WTC11 (cell line): ENCODE measurements around the gene MPPE1. TPM values are rescaled to one million over a fixed set of nuclear protein-coding genes. Genes with fewer than 3 reads are reported as not detected.

ENCODE experiments used
- ATAC-seq: fragments of 200-7000 bp; cut with Tn5 transposase; 2 replicates; pipeline ENCODE4 v1.10.0; 2021; ENCODE audit warnings: mild to moderate bottlenecking, moderate library complexity
- CTCF ChIA-PET: fragments of 300-600 bp; sonication (Branson Sonifier 250); formaldehyde crosslinking; loops from one replicate; lab custom pipeline; 2021; ENCODE audit warnings: antibody characterized with exemption; lab: Charles Lee
- POLR2A ChIA-PET: fragments of 350-600 bp; sonication (Branson Sonifier 250); formaldehyde crosslinking; loops from one replicate; lab custom pipeline; 2021; ENCODE audit warnings: antibody characterized with exemption; lab: Charles Lee
- DNase-seq: peaks from one replicate; pipeline ENCODE4 v3.0.0; 2021; ENCODE audit warnings: low spot score
- H3K27ac Mint-ChIP-seq: 2 replicates; pipeline ENCODE4 v1.8.0; 2021; ENCODE audit warnings: mixed read lengths
- H3K27me3 Mint-ChIP-seq: 2 replicates; pipeline ENCODE4 v1.8.0; 2021; ENCODE audit warnings: low read depth, mild to moderate bottlenecking, moderate library complexity, mixed read lengths
- H3K36me3 Mint-ChIP-seq: 2 replicates; pipeline ENCODE4 v1.8.0; 2021; ENCODE audit warnings: mixed read lengths
- H3K4me1 Mint-ChIP-seq: 2 replicates; pipeline ENCODE4 v1.8.0; 2022; ENCODE audit warnings: mixed read lengths
- H3K4me3 Mint-ChIP-seq: 2 replicates; pipeline ENCODE4 v1.8.0; 2021; ENCODE audit warnings: mild to moderate bottlenecking, moderate library complexity, mixed read lengths
- H3K9me3 Mint-ChIP-seq: 2 replicates; pipeline ENCODE4 v1.8.0; 2021; ENCODE audit warnings: mixed read lengths
- ATF1 ChIP-seq: sonication (generic); formaldehyde crosslinking; IDR thresholded peaks from 2 replicates; pipeline ENCODE4 v1.8.1; 2023; ENCODE audit warnings: mild to moderate bottlenecking, moderate library complexity, missing genetic modification reagents
- ATF2 ChIP-seq: sonication (generic); formaldehyde crosslinking; IDR thresholded peaks from 2 replicates; pipeline ENCODE4 v1.8.1; 2022; ENCODE audit warnings: low read depth, missing genetic modification reagents, borderline replicate concordance
- CREM ChIP-seq: sonication (generic); formaldehyde crosslinking; IDR thresholded peaks from 2 replicates; pipeline ENCODE4 v1.8.1; 2022; ENCODE audit warnings: mild to moderate bottlenecking, missing genetic modification reagents, moderate library complexity
- ELF4 ChIP-seq: sonication (generic); formaldehyde crosslinking; IDR thresholded peaks from 2 replicates; pipeline ENCODE4 v1.8.1; 2022; ENCODE audit warnings: low read depth, mild to moderate bottlenecking, moderate library complexity, missing genetic modification reagents
- ETV6 ChIP-seq: sonication (generic); formaldehyde crosslinking; IDR thresholded peaks from 2 replicates; pipeline ENCODE4 v1.8.1; 2022; ENCODE audit warnings: mild to moderate bottlenecking, missing genetic modification reagents
- FOXK1 ChIP-seq: sonication (generic); formaldehyde crosslinking; IDR thresholded peaks from 2 replicates; pipeline ENCODE4 v1.8.0; 2022; ENCODE audit warnings: mild to moderate bottlenecking, moderate library complexity, missing genetic modification reagents
- GRHL2 ChIP-seq: fragments of 250-450 bp; sonication (Bioruptor Pico); IDR thresholded peaks from 2 replicates; pipeline ENCODE4 v1.8.0; 2022; ENCODE audit warnings: mild to moderate bottlenecking, moderate library complexity; ENCODE audit not compliant: insufficient replicate concordance, severe bottlenecking
- IRF1 ChIP-seq: sonication (generic); formaldehyde crosslinking; IDR thresholded peaks from 2 replicates; pipeline ENCODE4 v1.8.0; 2023; ENCODE audit warnings: missing genetic modification reagents
- IRF2 ChIP-seq: sonication (generic); formaldehyde crosslinking; IDR thresholded peaks from 2 replicates; pipeline ENCODE4 v1.8.0; 2022; ENCODE audit warnings: low read depth, missing genetic modification reagents, borderline replicate concordance
- MXD4 ChIP-seq: fragments of 250-450 bp; sonication (Bioruptor Pico); IDR thresholded peaks from 2 replicates; pipeline ENCODE4 v1.8.0; 2021; ENCODE audit warnings: mild to moderate bottlenecking, moderate library complexity, borderline replicate concordance
- NFYB ChIP-seq: sonication (generic); formaldehyde crosslinking; conservative IDR thresholded peaks from 2 replicates; pipeline ENCODE4 v1.8.0; 2022; ENCODE audit warnings: low read depth, missing genetic modification reagents
- PREB ChIP-seq: sonication (generic); formaldehyde crosslinking; IDR thresholded peaks from 2 replicates; pipeline ENCODE4 v1.8.1; 2022; ENCODE audit warnings: mild to moderate bottlenecking, missing genetic modification reagents, moderate library complexity, borderline replicate concordance
- SP1 ChIP-seq: sonication (generic); formaldehyde crosslinking; conservative IDR thresholded peaks from 2 replicates; pipeline ENCODE4 v1.8.1; 2022; ENCODE audit warnings: missing genetic modification reagents
- ZMAT4 ChIP-seq: fragments of 250-450 bp; sonication (Bioruptor Pico); IDR thresholded peaks from 2 replicates; pipeline ENCODE4 v1.9.0; 2021; ENCODE audit warnings: mild to moderate bottlenecking
- ZNF121 ChIP-seq: sonication (generic); formaldehyde crosslinking; IDR thresholded peaks from 2 replicates; pipeline ENCODE4 v1.8.0; 2023; ENCODE audit warnings: missing genetic modification reagents
- ZNF232 ChIP-seq: sonication (generic); formaldehyde crosslinking; IDR thresholded peaks from 2 replicates; pipeline ENCODE4 v1.8.0; 2022; ENCODE audit warnings: mild to moderate bottlenecking, missing genetic modification reagents
- ZNF317 ChIP-seq: sonication (generic); formaldehyde crosslinking; IDR thresholded peaks from 2 replicates; pipeline ENCODE4 v1.8.1; 2023; ENCODE audit warnings: low read depth, mild to moderate bottlenecking, moderate library complexity, missing genetic modification reagents, borderline replicate concordance
- ZNF425 ChIP-seq: fragments of 250-450 bp; sonication (Bioruptor Pico); conservative IDR thresholded peaks from 2 replicates; pipeline ENCODE4 v1.9.0; 2021; ENCODE audit warnings: mild to moderate bottlenecking
- total RNA-seq: library from RNA; stranded (reverse); gene quantifications from 3 replicates; pipeline ENCODE4 v1.2.3, GENCODE V29; 2021
- TF ChIP-seq, protein P1 (sequence below): fragments of 250-450 bp; sonication (Bioruptor Pico); IDR thresholded peaks from 2 replicates; pipeline ENCODE4 v1.9.0; 2021; ENCODE audit warnings: mild to moderate bottlenecking
- TF ChIP-seq, protein P2 (sequence below): sonication (generic); formaldehyde crosslinking; IDR thresholded peaks from 2 replicates; pipeline ENCODE4 v1.8.0; 2022; ENCODE audit warnings: mild to moderate bottlenecking, missing genetic modification reagents

MPPE1 gene
- total RNA-seq, 1 experiment from 2014 or later: 29.1 TPM

DNA sequence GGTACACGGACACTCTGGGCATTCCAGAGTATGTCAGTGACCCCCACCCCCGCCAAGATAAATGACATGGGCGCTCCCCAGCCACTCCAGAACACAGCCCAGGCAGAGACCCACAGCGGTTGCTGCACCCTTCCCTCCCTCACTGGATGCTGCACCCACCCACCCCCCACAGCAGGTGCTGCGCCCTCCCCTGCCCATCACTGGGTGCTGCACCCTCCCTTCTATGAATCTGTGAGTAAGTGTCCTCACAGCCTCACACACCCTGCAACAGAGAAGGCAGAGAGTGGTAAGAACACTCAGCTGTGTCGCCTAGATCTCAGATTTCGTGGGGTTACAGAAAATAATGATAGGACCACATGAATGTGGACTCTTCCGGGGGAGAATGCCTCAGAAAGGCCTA is 33.4 kb downstream of the MPPE1 start:
- CTCF ChIA-PET: no interaction called here
- no peak for ATAC-seq
- H3K4me1 Mint-ChIP-seq: peaks cover 15% of the 10 kb centered on the region
- no peak overlapping the region for H3K27ac Mint-ChIP-seq
- TF ChIP-seq PREB (CRISPR knock-in tag) (no peak), ELF4 (CRISPR knock-in tag) (no peak), ZNF232 (CRISPR knock-in tag) (no peak), ATF2 (CRISPR knock-in tag) (no peak), CREM (CRISPR knock-in tag) (no peak), IRF2 (CRISPR knock-in tag) (no peak), FOXK1 (CRISPR knock-in tag) (no peak), MXD4 (CRISPR knock-in tag) (no peak)
- TF ChIP-seq, protein P1, sequence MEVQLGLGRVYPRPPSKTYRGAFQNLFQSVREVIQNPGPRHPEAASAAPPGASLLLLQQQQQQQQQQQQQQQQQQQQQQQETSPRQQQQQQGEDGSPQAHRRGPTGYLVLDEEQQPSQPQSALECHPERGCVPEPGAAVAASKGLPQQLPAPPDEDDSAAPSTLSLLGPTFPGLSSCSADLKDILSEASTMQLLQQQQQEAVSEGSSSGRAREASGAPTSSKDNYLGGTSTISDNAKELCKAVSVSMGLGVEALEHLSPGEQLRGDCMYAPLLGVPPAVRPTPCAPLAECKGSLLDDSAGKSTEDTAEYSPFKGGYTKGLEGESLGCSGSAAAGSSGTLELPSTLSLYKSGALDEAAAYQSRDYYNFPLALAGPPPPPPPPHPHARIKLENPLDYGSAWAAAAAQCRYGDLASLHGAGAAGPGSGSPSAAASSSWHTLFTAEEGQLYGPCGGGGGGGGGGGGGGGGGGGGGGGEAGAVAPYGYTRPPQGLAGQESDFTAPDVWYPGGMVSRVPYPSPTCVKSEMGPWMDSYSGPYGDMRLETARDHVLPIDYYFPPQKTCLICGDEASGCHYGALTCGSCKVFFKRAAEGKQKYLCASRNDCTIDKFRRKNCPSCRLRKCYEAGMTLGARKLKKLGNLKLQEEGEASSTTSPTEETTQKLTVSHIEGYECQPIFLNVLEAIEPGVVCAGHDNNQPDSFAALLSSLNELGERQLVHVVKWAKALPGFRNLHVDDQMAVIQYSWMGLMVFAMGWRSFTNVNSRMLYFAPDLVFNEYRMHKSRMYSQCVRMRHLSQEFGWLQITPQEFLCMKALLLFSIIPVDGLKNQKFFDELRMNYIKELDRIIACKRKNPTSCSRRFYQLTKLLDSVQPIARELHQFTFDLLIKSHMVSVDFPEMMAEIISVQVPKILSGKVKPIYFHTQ: no peak
- TF ChIP-seq, all 79 proteins: peak for 0
- Mint-ChIP-seq H3K4me3 (no peak overlapping the region), H3K9me3 (peaks cover 15% of the 10 kb centered on the region), H3K27me3 (no peaks in the 10 kb centered on the region), H3K36me3 (peaks cover 38% of the 10 kb centered on the region)
- DNase-seq: no peak
- POLR2A ChIA-PET: no interaction called here

DNA sequence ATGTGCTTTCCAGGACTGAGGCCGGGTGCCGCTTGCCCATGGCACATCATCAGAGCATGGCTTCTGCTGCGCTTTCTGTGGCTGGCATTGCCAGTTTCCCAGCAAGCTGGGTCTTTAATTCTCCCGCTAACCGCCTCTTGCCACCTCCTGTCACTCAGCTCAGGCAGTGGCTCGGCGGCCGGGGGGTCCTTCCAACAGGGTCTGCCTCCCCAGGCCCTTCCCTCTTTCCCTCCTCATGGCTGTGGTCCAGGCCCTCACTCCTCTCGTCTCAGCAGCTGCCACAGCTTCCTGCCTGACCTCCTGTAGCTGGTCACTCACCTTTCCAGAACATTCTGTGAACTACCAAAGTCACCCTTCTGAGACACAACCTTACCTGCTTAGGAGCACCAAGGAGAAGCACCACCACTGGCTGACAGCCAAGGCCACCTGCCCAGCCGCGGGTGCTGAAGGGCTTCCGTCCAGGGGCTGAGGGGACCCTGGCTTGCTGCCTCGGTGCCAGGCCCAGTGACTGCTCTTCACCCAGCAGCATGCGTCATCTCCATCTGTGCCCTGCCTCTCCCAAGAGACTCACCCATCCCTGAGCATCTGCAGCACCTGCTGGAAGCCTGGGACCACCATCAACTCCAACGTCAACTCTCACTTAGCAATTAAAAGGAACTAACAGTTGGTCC is 34.3 kb downstream of the MPPE1 start:
- no peak for DNase-seq
- ChIA-PET POLR2A (interaction anchor here (0.5 kb wide), 1 partner anchor 33 kb away, joined by 3 read pairs; no protein-coding TSS in a partner anchor), CTCF (interaction anchor here (1.2 kb wide), 1 partner anchor 57 kb away, joined by 3 read pairs; no protein-coding TSS in a partner anchor)
- Mint-ChIP-seq H3K4me1 (peaks cover 15% of the 10 kb centered on the region), H3K27ac (peak overlapping the region; percentile 38; the same call in 1 of the 2 replicates), H3K27me3 (no peaks in the 10 kb centered on the region), H3K4me3 (no peak overlapping the region), H3K9me3 (peaks cover 15% of the 10 kb centered on the region), H3K36me3 (peaks cover 40% of the 10 kb centered on the region)
- no peak for ATAC-seq
- TF ChIP-seq IRF1 (CRISPR knock-in tag) (no peak), GRHL2 (CRISPR knock-in tag) (no peak), ETV6 (CRISPR knock-in tag) (no peak), ZNF425 (no peak), ZNF121 (CRISPR knock-in tag) (no peak), ZNF317 (CRISPR knock-in tag) (no peak), SP1 (CRISPR knock-in tag) (no peak), ZMAT4 (CRISPR knock-in tag) (no peak), NFYB (CRISPR knock-in tag) (no peak), ATF1 (CRISPR knock-in tag) (no peak), ELF4 (CRISPR knock-in tag) (no peak)
- TF ChIP-seq, protein P2, sequence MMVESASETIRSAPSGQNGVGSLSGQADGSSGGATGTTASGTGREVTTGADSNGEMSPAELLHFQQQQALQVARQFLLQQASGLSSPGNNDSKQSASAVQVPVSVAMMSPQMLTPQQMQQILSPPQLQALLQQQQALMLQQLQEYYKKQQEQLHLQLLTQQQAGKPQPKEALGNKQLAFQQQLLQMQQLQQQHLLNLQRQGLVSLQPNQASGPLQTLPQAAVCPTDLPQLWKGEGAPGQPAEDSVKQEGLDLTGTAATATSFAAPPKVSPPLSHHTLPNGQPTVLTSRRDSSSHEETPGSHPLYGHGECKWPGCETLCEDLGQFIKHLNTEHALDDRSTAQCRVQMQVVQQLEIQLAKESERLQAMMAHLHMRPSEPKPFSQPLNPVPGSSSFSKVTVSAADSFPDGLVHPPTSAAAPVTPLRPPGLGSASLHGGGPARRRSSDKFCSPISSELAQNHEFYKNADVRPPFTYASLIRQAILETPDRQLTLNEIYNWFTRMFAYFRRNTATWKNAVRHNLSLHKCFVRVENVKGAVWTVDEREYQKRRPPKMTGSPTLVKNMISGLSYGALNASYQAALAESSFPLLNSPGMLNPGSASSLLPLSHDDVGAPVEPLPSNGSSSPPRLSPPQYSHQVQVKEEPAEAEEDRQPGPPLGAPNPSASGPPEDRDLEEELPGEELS (CRISPR knock-in tag): no peak
